GM23338 (cell line): ENCODE data around the gene AAGAB.

Source experiments
- CREB1 ChIP-seq: fragments of 250-450 bp; sonication (Bioruptor Pico); IDR thresholded peaks from 2 replicates; pipeline ENCODE4 v1.5.0; 2020; ENCODE audit warnings: low read depth, mild to moderate bottlenecking, moderate library complexity
- JUNB ChIP-seq: IDR thresholded peaks from one replicate; pipeline ENCODE4 v1.6.1; 2016; ENCODE audit warnings: antibody characterized with exemption; ENCODE audit not compliant: unreplicated experiment
- TF ChIP-seq, protein P1 (sequence below), 2 experiments: fragments of 200-600 bp in 1 of 2; sonication (generic) in 1 of 2; conservative IDR thresholded peaks; 2 replicates each; pipeline versions ENCODE4 v1.5.1 to v1.6.1; 2016 to 2017; ENCODE audit warnings: antibody characterized with exemption in 2 of 2, low read depth in 2 of 2, mild to moderate bottlenecking in 2 of 2, moderate library complexity in 1 of 2

DNA sequence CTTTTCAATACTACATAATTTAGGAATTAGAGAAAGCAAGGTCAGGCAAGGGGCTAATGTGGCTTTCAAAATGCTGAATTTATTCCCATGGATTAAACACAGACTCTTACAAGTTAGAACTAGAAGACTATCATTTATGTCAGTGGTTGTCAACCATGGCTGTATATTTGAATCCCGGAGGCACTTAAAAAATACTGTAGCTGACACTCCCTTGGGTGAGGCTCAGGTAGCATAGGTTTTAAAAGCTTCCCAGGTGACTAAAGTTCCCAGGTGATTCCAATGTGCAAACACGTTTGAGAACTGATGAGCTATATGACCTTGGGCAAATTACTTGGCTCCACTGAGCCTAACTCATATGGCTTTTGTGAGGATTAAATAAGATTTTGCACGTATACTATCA is 29.6 kb downstream of the AAGAB start:
- TF ChIP-seq, protein P1, sequence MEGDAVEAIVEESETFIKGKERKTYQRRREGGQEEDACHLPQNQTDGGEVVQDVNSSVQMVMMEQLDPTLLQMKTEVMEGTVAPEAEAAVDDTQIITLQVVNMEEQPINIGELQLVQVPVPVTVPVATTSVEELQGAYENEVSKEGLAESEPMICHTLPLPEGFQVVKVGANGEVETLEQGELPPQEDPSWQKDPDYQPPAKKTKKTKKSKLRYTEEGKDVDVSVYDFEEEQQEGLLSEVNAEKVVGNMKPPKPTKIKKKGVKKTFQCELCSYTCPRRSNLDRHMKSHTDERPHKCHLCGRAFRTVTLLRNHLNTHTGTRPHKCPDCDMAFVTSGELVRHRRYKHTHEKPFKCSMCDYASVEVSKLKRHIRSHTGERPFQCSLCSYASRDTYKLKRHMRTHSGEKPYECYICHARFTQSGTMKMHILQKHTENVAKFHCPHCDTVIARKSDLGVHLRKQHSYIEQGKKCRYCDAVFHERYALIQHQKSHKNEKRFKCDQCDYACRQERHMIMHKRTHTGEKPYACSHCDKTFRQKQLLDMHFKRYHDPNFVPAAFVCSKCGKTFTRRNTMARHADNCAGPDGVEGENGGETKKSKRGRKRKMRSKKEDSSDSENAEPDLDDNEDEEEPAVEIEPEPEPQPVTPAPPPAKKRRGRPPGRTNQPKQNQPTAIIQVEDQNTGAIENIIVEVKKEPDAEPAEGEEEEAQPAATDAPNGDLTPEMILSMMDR (conservative IDR thresholded peaks at IDR 0.05; ENCODE audit: low read depth in 2 of 2) = no peak
- TF ChIP-seq JUNB = no peak
- no peak for TF ChIP-seq CREB1 (CRISPR knock-in tag)
